Measurements from ENCODE around the gene WDR11. TPM values are rescaled to one million over a fixed set of nuclear protein-coding genes. Genes with fewer than 3 reads are reported as not detected.

WDR11 gene
- total RNA-seq, 1 donor from 2014 or later = 62.8 TPM

GRCh38 chr10:120943542-120943941 lies 92.4 kb downstream of the WDR11 start:
- FAIRE-seq = no peak

GRCh38 chr10:120944586-120945125 lies 93.5 kb downstream of the WDR11 start:
- DNase-seq (ENCODE audit: low spot score in 2 of 2) = no peak
- no peak for FAIRE-seq

More at GRCh38 chr10:120943542-120943941, 92.4 kb downstream of the WDR11 start:
- no peak for DNase-seq (ENCODE audit: low spot score in 2 of 2)

- FAIRE-seq (no peak), DNase-seq (ENCODE audit: low spot score in 2 of 2) (no peak)
These were observed 94.0 kb downstream of the WDR11 start for GRCh38 chr10:120945182-120945581.

- DNase-seq (ENCODE audit: low spot score in 2 of 2) = peak; percentile 55 to 71
- peak; percentile 75 for FAIRE-seq
These were observed 94.7 kb downstream of the WDR11 start for GRCh38 chr10:120945801-120946302.

- peak in 1 of 2 donors; percentile 37 for DNase-seq (ENCODE audit: low spot score in 2 of 2)
- FAIRE-seq = no peak
These were observed 95.3 kb downstream of the WDR11 start for GRCh38 chr10:120946497-120946896.

GRCh38 chr10:120948889-120949608 lies 97.9 kb downstream of the WDR11 start:
- no peak for FAIRE-seq
- DNase-seq (ENCODE audit: low spot score in 2 of 2) = peak; percentile 75 to 82

GRCh38 chr10:120949609-120950031 lies 98.5 kb downstream of the WDR11 start:
- DNase-seq (ENCODE audit: low spot score in 2 of 2) (peak in 1 of 2 donors; percentile 10), FAIRE-seq (no peak)

- DNase-seq (ENCODE audit: low spot score in 2 of 2) = peak in 1 of 2 donors; percentile 28
These were observed 98.9 kb downstream of the WDR11 start for GRCh38 chr10:120950051-120950561.

GRCh38 chr10:120951288-120951687 lies 100.1 kb downstream of the WDR11 start:
- no peak for FAIRE-seq
- no peak for DNase-seq (ENCODE audit: low spot score in 2 of 2)

More at GRCh38 chr10:120950051-120950561, 98.9 kb downstream of the WDR11 start:
- FAIRE-seq = no peak

GRCh38 chr10:120953897-120954296 lies 102.7 kb downstream of the WDR11 start:
- FAIRE-seq = no peak
- no peak for DNase-seq (ENCODE audit: low spot score in 2 of 2)

All from frontal cortex (tissue), 4 donors.